Measurements from ENCODE around the gene MOB1A.
A peak's percentile ranks its signal among the peaks of the same experiment; 100 is the strongest.
"Not testable (repeated sequence)": the region's sequence is repeated elsewhere in the genome, so short reads cannot be mapped to it uniquely, and the experiment has no call there.

Gene MOB1A

DNA sequence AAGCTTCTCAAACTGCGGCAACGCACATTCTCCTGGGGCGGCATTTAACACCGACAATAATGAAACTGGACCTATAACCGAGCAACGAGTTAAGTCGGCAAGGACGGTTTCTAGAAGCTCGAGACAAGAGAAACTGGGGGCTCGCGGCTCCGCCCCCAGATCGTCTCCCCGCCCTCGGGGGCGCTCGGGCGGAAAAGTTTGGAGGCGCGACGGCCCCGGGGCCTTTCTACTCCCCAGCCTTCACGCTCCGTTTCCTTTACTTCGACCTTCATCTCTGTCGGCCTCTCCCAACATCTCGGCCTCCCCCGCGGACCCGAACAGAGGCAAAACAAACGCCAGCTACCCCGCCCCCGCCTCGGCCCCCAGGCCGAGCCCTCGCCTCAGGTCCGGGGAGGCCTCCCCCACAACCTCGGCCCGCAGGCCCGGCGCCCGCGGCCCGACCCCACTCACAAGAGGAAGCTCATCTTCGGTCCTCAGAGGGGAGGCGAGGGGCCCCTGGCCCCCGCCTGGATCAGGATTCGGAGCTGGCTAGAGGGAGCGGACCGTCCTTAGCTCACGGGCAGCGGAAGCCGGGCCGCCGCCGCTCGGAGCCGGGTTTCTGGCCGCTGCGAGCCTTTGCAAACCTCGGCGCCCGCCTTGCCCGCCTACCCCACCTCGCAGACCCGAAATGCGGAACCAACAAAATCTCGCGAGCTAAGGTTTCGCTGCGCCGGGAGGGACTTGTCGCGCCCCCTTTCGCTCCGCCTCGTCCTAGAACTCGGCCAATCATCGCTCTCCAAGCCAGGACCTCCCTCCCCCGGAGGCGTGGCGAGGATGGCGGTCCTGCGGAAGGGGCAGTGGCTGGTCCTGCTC, at the start of gene MOB1A:
Gene MOB1A, minus strand, starts transcription at position 669 of the 852 bp plus-strand sequence. Its CDS starts 205 bp downstream, at position 464.
- DNase-seq (ENCODE audit: low spot score) = peak; percentile 98

DNA sequence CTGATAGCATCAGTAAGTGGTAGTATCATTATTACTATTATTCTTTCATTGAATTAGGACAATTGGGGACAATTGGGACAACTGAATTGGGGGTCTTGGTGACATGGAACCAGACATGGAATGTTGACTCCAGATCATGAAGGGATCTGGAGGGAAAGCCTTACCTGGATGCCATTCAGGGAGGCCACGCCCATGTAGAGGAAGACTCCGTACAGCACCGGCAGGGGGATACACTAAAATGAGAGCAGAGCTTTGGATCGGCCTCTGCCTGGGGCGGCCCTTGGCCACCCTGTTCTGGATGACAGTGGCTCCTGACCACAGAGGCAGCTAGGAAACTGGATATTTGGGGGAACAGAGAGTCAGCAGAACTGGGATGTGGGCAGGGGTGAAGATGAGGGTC, 49.0 kb upstream of the MOB1A start:
- DNase-seq (ENCODE audit: low spot score) = no peak

DNA sequence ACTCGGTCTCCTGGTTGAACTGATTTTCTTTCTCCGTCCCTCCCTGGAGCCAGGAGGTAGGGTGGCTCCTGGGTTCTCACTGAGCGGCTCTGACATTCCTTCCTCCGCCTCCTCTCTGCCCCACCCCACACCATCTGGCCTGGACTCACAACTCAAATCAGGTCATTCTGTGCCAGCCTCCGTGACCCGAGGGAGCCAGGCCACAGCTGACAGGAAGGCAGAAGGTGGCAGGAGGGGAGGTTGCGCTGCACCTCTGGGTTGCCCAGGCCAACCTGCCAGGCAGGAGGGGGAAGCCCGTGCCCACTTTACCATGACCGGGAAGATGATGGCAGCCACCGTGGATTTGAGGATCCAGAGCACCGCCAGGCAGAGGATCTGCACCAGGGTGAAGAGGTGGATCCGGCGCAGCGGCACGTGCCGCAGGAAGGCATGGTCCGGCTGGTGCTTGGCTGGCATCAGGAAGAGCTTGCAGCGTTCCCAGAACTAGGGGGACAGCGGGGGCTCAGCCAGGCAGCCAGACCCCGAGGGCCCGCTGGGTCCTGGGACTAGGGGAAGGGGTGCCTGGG, 48.1 kb upstream of the MOB1A start:
- no peak for DNase-seq (ENCODE audit: low spot score)

DNA sequence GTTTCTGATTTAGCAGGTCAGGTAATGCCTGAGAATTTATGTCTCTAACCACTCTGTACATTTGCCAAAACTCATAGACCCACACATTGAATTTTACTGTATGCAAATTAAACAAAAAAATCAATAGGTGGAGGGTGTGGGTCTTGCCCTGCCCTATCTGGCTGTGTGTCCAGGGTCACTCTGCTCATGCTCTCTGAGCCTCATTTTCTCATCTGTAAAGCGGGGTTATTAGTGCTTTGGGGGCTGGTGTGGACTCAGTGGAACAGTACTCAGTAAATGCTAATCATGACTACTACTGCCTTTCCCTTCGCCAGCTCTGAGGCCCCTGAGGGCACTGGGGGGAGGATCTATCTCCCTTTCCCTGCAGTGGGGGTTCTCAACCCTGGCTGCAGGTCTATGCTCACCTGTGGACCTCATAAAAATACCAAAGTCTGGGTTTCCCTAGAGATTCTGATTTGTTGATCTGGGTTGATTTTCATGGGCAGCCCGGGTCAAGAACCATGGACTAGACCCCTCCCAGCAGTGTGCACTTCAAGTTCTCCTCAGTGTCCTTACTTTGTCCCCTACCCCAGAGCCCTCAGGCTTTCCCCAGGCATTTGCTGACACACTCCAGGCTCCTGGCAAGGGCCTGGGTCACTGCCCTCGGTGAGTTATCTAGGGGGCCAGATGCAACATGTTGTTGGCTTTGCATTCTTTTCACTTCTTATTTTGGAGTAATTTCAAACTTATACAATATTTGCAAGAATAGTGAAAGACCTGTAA, 47.2 kb upstream of the MOB1A start:
- no peak for DNase-seq (ENCODE audit: low spot score)

DNA sequence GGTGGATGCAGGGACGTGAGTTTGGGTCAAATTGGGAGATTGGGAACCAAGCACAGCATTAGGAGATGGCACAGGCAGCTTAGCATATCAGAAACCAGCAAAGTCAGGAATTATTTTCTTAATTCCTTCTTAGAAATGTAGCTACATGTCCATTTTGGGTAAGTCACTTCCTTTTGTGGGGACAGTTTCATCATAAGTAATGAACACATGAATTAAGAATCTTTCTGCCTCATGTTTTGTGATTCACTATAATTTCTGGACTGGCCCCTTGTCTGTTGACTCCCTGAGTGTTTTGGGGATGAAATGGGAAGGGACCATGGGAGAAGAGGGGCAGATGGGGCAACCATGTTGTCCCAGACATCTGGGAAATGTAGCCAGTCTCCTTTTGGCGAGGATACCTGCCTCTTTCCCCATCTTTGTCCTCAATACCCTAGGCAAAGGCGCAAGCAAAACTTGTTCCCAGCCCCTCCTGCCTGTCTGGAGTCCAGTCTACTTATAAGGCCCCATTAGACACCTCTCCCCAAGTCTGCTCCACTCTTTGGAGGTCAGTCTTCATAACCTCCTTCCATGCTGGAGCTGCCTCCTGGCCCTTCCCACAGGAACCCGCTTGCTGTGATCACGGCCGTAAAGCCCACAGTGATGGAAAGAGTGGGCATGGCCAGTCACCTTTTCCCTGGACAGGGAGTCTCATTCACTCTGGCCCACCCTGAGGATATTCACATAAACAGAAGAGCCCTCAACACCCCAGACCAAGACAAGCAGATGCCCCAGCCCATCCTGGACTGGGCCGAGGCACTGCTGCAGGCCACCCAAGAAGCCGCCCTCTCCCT, 45.5 kb upstream of the MOB1A start:
- DNase-seq (ENCODE audit: low spot score) = no peak

DNA sequence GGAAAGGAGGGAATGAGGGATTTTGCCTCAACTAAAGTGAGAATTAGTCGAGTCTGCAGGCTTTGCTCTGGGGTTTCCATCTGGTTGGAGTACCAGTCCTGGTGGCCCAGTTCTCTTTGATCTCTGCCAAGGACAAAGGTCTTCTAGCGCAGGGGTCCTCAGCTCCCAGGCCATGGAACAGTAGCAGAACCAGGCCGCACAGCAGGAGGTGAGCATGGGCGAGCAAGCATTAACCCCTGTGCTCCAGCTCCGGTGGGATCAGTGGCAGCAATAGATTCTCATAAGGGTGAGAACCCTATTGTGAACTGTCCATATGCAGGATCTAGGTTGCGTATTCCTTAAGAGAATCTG, 43.6 kb upstream of the MOB1A start:
- DNase-seq (ENCODE audit: low spot score) = no peak

DNA sequence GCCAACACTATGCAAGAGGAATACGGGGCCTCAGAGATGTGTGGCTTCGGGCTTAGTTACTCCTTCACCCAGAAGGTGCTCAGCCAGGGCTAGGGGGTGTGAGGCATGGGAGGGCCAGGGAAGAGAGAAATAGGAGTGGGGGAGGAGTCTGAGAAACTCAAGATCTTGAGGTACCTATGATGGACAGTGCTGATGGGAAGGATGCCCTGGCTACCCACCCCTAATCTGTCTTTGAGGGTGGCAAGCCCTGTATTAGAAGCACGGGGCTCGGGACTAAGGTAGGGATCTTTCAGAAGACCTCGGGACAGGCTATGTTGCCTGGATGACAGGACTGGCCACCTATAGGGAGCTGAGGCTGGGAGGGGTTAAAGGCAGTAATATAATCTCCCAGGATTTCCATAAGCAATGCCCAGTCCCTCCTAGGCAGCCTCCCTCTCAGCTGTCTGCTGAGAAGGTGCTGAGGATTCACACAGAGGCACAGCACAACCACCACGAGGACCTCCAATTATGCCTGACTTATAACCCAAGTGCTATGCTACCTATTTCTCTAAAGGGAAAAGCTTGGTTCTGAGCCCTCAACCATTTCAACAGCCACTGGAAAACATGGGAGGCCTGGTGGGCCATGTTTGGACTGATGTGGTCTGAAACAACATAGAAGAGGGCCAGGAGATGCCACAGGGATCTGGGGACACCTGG, 43.1 kb upstream of the MOB1A start:
- DNase-seq (ENCODE audit: low spot score) = no peak

DNA sequence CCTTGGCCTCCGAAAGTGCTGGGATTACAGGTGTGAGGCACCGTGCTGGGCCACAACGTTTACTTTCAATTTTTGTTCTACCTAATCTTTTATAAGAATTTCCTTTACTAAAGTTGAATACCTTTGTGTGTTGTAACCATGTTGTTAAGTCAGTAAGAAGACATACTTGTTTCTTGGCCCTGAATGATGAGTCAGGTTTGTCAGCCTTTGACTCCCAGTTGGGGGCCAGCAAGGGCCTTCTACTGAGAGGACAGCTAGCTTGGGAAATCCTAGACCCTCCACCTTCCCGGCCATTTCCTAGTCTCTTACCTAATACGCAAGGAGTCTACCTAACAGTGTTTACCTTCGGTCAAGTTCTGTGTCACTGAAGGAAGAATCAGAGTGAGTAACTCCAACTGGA, 42.4 kb upstream of the MOB1A start:
- DNase-seq (ENCODE audit: low spot score) = no peak

DNA sequence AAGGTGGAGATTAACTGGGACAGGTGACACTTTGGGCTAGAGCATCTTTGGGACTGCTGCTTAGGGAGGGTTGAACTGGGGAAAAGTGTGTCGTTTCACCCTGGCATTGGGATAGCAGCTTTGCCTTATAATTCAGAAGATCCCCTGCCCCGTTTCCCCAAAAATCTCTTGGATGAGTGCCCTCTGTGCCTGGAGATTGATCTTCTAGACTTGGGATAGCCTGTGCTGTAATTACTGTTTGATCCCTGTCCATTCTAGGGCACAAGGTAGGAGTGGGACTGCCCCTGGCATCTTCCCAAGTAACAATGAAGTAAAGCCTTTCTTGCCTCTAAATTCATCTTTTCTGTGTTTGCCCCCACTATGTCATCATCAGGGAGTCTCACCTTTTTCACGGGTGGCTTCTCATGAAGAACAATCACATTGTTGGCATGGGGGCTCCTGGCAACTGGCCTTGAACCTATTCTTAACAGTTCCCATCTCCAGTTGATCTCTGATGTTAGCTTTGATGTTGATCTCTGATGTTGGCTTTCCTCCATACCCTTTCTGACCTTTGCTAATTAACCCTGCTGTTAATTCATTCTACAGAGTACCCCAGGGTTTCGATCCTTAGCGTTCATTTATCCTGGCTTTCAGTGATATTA, 41.3 kb upstream of the MOB1A start:
- DNase-seq (ENCODE audit: low spot score) = no peak

DNA sequence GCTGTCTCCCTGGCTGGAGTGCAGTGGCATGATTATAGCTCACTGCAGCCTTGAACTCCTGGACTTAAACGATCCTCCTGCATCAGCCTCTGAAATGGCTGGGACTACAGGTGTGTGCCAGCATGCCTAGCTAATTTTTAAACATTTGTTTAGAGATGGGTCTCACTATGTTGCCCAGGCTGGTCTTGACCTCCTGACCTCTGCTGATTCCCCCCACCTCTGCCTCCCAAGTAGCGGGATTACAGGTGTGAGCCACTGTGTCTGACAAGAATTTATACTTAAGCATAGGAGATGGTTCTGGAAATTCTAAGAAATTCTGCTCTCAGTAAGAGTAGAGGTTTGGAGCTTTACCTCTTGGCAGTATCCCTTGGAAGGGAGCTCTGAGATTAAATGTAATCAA, 38.0 kb upstream of the MOB1A start:
- DNase-seq (ENCODE audit: low spot score) = no peak

DNA sequence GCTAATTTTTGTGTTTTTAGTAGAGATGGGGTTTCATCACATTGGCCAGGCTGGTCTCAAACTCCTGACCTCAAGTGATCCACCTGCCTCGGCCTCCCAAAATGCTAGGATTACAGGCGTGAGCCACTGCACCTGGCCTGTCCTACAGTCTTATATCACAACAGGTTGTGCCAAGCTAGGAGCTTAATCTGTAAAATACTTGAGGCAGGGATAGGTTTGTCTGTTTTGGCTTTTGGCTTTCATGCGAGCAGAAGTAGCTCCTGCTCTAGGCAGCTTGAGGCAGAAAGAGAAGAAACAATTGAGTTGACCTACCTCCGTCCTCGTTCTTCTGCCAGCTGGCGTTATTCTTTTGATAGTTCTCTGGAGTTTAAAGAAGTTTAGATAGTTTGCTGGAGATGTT, 37.1 kb upstream of the MOB1A start:
- not testable (repeated sequence) for DNase-seq (ENCODE audit: low spot score)

DNA sequence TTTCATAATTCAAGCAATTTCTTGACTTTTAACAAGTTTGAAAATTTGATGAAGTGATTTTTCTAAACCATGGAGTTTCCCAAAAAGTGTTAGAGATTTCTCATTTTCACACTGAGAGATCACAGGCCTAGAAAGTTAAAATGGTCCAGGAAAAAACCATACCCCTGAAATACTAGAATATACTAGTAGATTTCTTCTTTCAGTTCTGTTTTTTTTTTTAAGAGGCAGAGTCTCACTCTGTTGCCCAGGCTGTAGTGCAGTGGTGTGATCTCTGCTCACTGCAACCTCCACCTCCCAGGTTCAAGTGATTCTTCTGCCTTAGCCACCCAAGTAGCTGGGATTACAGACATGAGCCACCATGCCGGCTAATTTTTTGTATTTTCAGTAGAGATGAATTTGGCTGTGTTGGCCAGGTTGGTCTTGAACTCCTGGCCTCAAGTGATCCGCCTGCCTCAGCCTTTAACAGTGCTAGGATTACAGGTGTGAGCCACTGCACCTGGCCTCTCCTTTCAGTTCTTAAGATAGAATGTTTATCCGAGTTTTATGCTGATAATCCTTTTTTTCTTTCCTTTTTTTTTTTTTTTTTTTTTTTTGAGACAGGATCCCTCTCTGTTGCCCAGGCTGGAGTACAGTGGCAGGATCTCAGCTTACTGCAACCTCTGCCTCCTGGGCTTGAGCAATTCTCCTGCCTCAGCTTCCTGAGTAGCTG, 34.2 kb upstream of the MOB1A start:
- no peak for DNase-seq (ENCODE audit: low spot score)

DNA sequence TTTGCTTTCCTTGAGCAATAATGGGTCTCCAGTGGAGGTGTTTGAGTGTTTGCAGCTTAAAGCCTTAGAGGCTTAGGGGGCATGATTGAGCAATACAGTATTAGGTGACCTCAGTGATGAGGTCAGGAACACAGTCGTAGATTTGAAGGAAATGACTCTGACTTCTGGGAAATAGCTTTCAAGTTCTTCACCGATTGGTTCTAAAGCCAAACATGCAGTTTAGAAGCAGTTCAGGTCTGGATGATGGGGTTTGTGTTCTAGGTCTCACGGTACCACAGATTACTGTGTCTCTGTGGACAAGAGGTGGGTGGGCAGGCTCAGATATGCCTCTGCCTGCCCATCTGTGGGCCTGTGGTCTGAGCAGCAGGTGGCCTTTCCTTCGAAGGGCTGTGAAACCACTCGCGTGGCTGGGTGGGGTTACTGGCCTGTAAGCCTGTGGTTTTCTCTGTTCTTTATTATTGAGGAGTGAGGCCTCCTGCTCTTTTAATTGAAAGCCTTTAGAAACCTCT, 27.6 kb upstream of the MOB1A start:
- no peak for DNase-seq (ENCODE audit: low spot score)

DNA sequence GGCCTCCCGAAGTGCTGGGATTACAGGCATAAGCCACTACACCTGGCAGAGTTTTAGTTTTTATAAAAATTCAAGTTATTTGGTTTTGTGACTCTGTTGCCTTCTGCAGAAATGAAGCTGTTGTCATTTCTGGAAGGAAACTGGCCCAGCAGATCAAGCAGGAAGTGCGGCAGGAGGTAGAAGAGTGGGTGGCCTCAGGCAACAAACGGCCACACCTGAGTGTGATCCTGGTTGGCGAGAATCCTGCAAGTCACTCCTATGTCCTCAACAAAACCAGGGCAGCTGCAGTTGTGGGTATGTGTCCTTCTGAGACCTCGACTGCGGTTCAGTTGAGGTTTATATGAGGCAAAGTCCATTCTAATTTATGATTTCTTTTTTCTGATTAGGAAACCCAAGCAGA, 26.9 kb upstream of the MOB1A start:
- no peak for DNase-seq (ENCODE audit: low spot score)

DNA sequence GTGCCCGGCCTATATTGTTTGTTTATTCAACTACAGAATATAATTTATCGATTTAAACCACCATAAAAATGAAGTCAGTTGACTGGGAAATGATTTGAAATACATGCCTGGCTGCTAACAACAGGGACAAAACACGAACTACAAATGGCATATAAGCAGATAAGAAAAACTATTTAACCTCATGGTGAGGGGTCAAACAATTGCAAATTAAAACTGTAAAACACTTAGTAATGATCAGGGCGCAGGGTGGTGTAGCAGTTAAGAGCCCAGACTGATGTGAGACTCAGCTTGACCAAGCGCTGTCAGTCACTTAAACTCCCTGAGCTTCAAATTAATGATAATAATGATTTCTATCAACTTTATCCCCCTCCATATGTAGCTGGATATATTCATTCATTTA, 26.4 kb upstream of the MOB1A start:
- no peak for DNase-seq (ENCODE audit: low spot score)

DNA sequence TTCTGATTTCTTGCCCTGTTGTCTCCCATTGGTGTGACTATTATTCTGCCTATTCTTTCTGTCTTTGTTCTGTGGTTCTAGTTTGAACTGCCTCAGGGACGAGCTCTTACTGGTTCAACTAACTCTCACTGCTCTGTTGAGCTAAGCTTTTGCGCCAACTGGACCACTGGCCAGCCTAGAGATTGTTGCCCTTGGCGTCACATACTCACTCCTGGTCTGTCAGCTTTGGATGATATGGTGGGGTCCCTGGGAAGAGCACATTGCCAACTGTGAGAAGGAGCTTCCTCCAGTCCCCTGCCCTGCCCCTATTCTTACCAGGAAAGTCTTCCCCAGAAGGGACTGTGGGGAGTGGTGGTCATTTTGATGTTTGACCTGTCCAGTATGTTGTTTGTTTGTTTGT, 25.8 kb upstream of the MOB1A start:
- DNase-seq (ENCODE audit: low spot score) = no peak

DNA sequence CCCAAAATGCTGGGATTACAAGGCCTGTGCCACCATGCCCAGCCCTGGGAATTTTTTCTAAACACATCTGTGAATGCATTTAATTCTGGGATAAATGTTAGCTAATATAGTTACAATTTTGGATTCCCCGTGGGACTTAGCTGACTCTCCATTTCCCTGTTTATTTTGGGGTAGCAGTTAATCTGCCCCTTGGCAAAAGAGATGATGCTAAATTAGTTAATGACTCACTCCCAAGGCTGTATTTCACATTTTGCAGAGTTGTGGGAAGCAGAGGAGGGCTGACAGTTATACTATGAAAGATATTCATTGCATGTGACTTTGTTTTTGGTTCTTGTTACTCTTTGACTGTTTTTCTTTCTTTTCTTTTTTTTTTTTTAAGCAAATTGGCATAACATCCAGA, 22.9 kb upstream of the MOB1A start:
- no peak for DNase-seq (ENCODE audit: low spot score)

DNA sequence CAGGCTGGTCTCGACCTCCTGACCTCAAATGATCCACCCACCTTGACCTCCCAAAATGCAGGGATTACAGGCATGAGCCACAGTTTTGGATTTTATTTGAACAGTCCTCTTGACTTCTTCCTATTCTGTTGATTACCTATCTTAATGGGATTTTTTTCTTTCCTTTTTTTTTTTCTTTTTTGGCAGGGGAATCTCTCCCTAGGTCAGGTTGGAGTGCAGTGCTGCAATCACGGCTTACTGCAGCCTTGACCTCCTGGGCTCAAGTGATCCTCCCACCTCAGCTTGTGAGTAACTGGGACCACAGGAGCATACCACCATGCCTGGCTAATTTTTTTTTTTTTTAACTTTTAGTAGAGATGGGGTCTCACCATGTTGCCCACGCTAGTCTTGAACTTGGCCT, 22.5 kb upstream of the MOB1A start:
- no peak for DNase-seq (ENCODE audit: low spot score)

DNA sequence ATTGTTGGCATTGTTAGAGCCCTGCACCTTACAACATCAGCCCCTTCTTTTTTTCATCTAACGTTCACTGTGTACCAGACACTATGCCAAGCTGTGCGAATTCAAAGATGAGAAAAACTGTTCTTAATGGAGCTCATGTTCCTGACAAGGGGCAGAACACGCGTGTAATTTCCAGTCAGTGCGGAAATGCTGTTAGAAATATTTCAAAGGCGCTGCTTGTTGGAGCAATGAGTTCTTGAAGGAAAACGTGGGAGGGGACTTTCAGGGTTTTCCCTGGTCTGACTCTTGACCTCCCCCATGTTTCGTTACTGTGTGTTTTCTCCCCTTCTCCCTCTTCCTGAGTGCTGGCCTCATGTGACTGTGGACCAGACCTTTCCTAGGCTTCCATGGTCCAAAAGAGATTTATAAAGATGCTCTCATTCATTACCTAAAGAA, 21.2 kb upstream of the MOB1A start:
- peak; percentile 17 for DNase-seq (ENCODE audit: low spot score)

DNA sequence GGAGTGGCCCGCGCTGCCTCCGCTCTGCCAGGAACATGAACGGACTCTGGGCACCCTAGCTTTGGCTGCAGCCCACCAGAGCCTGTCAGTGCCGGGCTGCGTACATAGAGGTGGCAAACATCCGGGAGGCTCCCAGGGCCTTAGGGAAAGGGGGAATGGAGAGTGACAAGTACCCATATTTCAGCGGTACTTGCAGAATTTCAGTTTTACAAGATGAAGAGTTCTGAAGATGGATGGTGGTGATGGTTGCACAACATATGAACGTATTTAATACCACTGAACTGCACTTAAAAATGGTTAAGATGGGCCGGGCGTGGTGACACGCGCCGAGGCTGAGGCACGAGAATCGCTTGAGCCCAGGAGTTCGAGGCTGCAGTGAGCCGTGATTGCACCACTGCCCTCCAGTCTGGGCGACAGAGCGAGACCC, 20.6 kb upstream of the MOB1A start:
- DNase-seq (ENCODE audit: low spot score) = no peak

Data from pons (tissue), 1 donor.